ENCODE data around the gene MAN2B1.
"Not testable (repeated sequence)": the region's sequence is repeated elsewhere in the genome, so short reads cannot be mapped to it uniquely, and the experiment has no call there.

MAN2B1 gene

GRCh38 chr19:12689012-12689411, 22.5 kb upstream of the MAN2B1 start:
- no peak for DNase-seq (ENCODE audit: low spot score)

GRCh38 chr19:12687496-12688196, 21.1 kb upstream of the MAN2B1 start, which contains the start of gene GNG14:
GNG14 (plus strand) TSS chr19:12687998; CDS start chr19:12688049, 51 bp downstream.
- no peak for DNase-seq (ENCODE audit: low spot score)

- no peak for DNase-seq (ENCODE audit: low spot score)
Measured at GRCh38 chr19:12685831-12686230, 19.3 kb upstream of the MAN2B1 start.

GRCh38 chr19:12681074-12681987, 14.8 kb upstream of the MAN2B1 start, which contains the start of gene DHPS:
DHPS (minus strand) TSS chr19:12681880; CDS start chr19:12681766, 114 bp downstream.
- peak; percentile 95 for DNase-seq (ENCODE audit: low spot score)

- no peak for DNase-seq (ENCODE audit: low spot score)
Measured at GRCh38 chr19:12680034-12680433, 13.5 kb upstream of the MAN2B1 start.

GRCh38 chr19:12678039-12678438, 11.5 kb upstream of the MAN2B1 start:
- DNase-seq (ENCODE audit: low spot score), result not testable (repeated sequence)

GRCh38 chr19:12676928-12677327, 10.4 kb upstream of the MAN2B1 start:
- DNase-seq (ENCODE audit: low spot score), result no peak

GRCh38 chr19:12676384-12676792, 9.8 kb upstream of the MAN2B1 start:
- DNase-seq (ENCODE audit: low spot score), result peak; percentile 89

GRCh38 chr19:12675940-12676339, 9.4 kb upstream of the MAN2B1 start:
- DNase-seq (ENCODE audit: low spot score), result no peak

- no peak for DNase-seq (ENCODE audit: low spot score)
Measured at GRCh38 chr19:12675399-12675798, 8.9 kb upstream of the MAN2B1 start.

GRCh38 chr19:12672744-12673143, 6.2 kb upstream of the MAN2B1 start:
- DNase-seq (ENCODE audit: low spot score), result no peak

- no peak for DNase-seq (ENCODE audit: low spot score)
Measured at GRCh38 chr19:12670159-12670928, 3.8 kb upstream of the MAN2B1 start.

GRCh38 chr19:12669270-12670158, 3.0 kb upstream of the MAN2B1 start:
- DNase-seq (ENCODE audit: low spot score), result peak; percentile 87

- peak; percentile 83 for DNase-seq (ENCODE audit: low spot score)
Measured at GRCh38 chr19:12668932-12669269, 2.4 kb upstream of the MAN2B1 start.

GRCh38 chr19:12668346-12668745, 1.8 kb upstream of the MAN2B1 start:
- no peak for DNase-seq (ENCODE audit: low spot score)

GRCh38 chr19:12667731-12668302, 1.3 kb upstream of the MAN2B1 start:
- DNase-seq (ENCODE audit: low spot score), result no peak

GRCh38 chr19:12665671-12666264, 774 bp downstream of the MAN2B1 start:
- DNase-seq (ENCODE audit: low spot score), result no peak

GRCh38 chr19:12665281-12665573, 1.3 kb downstream of the MAN2B1 start:
- no peak for DNase-seq (ENCODE audit: low spot score)

- DNase-seq (ENCODE audit: low spot score), result peak; percentile 32
Measured at GRCh38 chr19:12664406-12665280, 1.9 kb downstream of the MAN2B1 start.

- DNase-seq (ENCODE audit: low spot score), result no peak
Measured at GRCh38 chr19:12660980-12661379, 5.6 kb downstream of the MAN2B1 start.
